ENCODE data around the gene MARCO.

DNA sequence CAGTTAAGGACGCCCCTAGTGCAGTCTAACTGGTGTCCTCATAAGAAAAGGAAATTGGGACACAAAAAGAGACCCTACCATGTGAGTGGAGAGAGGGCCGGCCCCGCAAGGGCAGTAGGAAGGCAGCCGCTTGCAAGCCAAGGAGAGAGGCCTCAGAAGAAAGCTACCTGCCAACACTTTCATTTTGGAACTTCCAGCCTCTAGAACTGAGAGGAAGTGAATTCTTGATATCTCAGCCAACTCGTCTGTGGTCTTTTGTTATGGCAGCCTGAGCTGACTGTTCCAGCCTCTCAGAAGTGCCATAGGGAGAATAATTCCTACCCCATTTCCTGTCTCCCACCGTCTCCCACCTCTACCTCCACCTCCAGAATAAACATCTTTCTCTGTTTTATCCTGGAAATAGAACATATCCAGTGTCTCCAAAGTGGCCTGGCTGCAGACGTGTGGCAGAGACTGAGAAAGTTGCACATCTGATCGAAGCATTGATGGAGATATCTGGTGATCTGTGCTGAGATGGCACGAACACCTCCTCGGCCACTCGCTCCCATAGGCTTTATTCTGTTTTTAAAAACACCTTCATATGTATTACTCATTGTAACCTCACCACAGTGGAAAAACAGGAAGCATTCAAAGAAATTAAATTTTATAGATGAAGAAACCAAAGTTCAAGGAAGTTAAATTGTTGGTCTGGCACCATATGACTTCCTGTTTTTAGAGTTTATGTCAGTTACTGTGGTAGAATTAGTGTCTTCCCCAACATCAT, 39.5 kb upstream of the MARCO start:
- TF ChIP-seq ZNF274 (IDR thresholded peaks at IDR 0.05; ENCODE audit: low read depth, low read length) (no peak), YY1 (IDR thresholded peaks at IDR 0.05; ENCODE audit: insufficient read depth, insufficient read length) (no peak), SUZ12 (IDR thresholded peaks at IDR 0.05; ENCODE audit: extremely low read depth, insufficient read depth, insufficient read length) (no peak)

Data from NT2/D1 (cell line).